OCI-LY1 (cell line): Measurements from ENCODE around the gene WNK2.
A peak's percentile ranks its signal among the peaks of the same experiment; 100 is the strongest.
"Not testable (repeated sequence)": the region's sequence is repeated elsewhere in the genome, so short reads cannot be mapped to it uniquely, and the experiment has no call there.

Source experiments
- H2AFZ ChIP-seq: fragments of 200-600 bp; sonication (generic), shearing (Covaris generic); 2 replicates; pipeline ENCODE4 v1.6.0; 2014; ENCODE audit warnings: antibody characterized with exemption, mild to moderate bottlenecking, low read length
- H3F3A ChIP-seq: fragments of 200-600 bp; sonication (generic), shearing (Covaris generic); 2 replicates; pipeline ENCODE4 v1.6.0; 2014; ENCODE audit warnings: mild to moderate bottlenecking, antibody characterized with exemption, low read length, moderate library complexity; ENCODE audit not compliant: insufficient read depth
- H3K27ac ChIP-seq: fragments of 200-600 bp; sonication (generic); 2 replicates; pipeline ENCODE4 v1.5.1; 2014; ENCODE audit warnings: low read length, mixed run types, mild to moderate bottlenecking, low read depth; ENCODE audit not compliant: poor library complexity, severe bottlenecking
- H3K27me3 ChIP-seq: fragments of 200-600 bp; sonication (generic); 2 replicates; pipeline ENCODE4 v1.6.0; 2014; ENCODE audit warnings: antibody characterized with exemption, mild to moderate bottlenecking, low read length, moderate library complexity; ENCODE audit not compliant: insufficient read depth
- H3K36me3 ChIP-seq: fragments of 200-600 bp; sonication (generic); 2 replicates; pipeline ENCODE4 v1.6.1; 2014; ENCODE audit warnings: mild to moderate bottlenecking, antibody characterized with exemption, low read length, moderate library complexity, mixed read lengths; ENCODE audit not compliant: insufficient read depth
- H3K4me1 ChIP-seq: fragments of 200-600 bp; sonication (generic); 2 replicates; pipeline ENCODE4 v1.5.1; 2014; ENCODE audit warnings: mild to moderate bottlenecking, low read length, moderate library complexity; ENCODE audit not compliant: insufficient read depth, severe bottlenecking
- H3K4me2 ChIP-seq: fragments of 200-600 bp; sonication (generic), shearing (Covaris generic); 2 replicates; pipeline ENCODE4 v1.6.1; 2014; ENCODE audit warnings: low read length
- H3K4me3 ChIP-seq: fragments of 200-600 bp; sonication (generic); 2 replicates; pipeline ENCODE4 v1.5.1; 2014; ENCODE audit warnings: low read length, low read depth, mild to moderate bottlenecking, mixed read lengths; ENCODE audit not compliant: poor library complexity, severe bottlenecking
- H3K79me2 ChIP-seq: fragments of 200-600 bp; shearing (Covaris generic); 2 replicates; pipeline ENCODE4 v1.6.1; 2016; ENCODE audit warnings: mixed run types, low read length, mixed read lengths; ENCODE audit not compliant: insufficient read depth
- H3K9ac ChIP-seq: fragments of 200-600 bp; sonication (generic), shearing (Covaris generic); 2 replicates; pipeline ENCODE4 v1.6.1; 2014; ENCODE audit warnings: mild to moderate bottlenecking, low read length, mixed read lengths
- H3K9me2 ChIP-seq: fragments of 200-600 bp; sonication (generic), shearing (Covaris generic); 2 replicates; pipeline ENCODE4 v1.6.1; 2014; ENCODE audit warnings: low read depth, mild to moderate bottlenecking, low read length, mixed read lengths
- H3K9me3 ChIP-seq: fragments of 200-600 bp; shearing (Covaris generic); 2 replicates; pipeline ENCODE4 v1.6.1; 2014; ENCODE audit warnings: low read length, mixed read lengths
- H4K20me1 ChIP-seq: fragments of 200-600 bp; sonication (generic), shearing (Covaris generic); 2 replicates; pipeline ENCODE4 v1.6.0; 2016; ENCODE audit warnings: mild to moderate bottlenecking, low read length; ENCODE audit not compliant: insufficient read depth
- CTCF ChIP-seq: fragments of 200-600 bp; sonication (generic), shearing (Covaris generic); IDR thresholded peaks from 2 replicates; pipeline ENCODE4 v1.5.1; 2017; ENCODE audit warnings: mild to moderate bottlenecking, antibody characterized with exemption, low read length, moderate library complexity, mixed read lengths
- EZH2 ChIP-seq: fragments of 200-600 bp; sonication (generic), shearing (Covaris generic); IDR thresholded peaks from 2 replicates; pipeline ENCODE4 v1.8.0; 2017; ENCODE audit warnings: borderline replicate concordance, mixed run types, mild to moderate bottlenecking, antibody characterized with exemption, low read length, moderate library complexity, mixed read lengths

Gene WNK2

GRCh38 chr9:93343663-93344062 lies 159.7 kb downstream of the WNK2 start:
- TF ChIP-seq EZH2: no peak
- no peak for TF ChIP-seq CTCF
- no peaks in the 10 kb centered on the region; the same call in 1 of the 2 replicates for H3K36me3 ChIP-seq
- H3F3A ChIP-seq: no peaks in the 10 kb centered on the region
- H2AFZ ChIP-seq: peak overlapping the region; percentile 46; the same call in 1 of the 2 replicates
- peak overlapping the region; percentile 15; the same call in 1 of the 2 replicates for H3K4me2 ChIP-seq
- no peaks in the 10 kb centered on the region; the same call in 1 of the 2 replicates for H3K27me3 ChIP-seq
- H3K79me2 ChIP-seq: no peaks in the 10 kb centered on the region
- no peak overlapping the region for H3K27ac ChIP-seq
- H3K9me2 ChIP-seq: no peaks in the 10 kb centered on the region
- peaks cover 3% of the 10 kb centered on the region; the same call in 1 of the 2 replicates for H3K9me3 ChIP-seq
- H4K20me1 ChIP-seq: no peaks in the 10 kb centered on the region
- H3K4me3 ChIP-seq: no peak overlapping the region
- H3K4me1 ChIP-seq: peaks cover 11% of the 10 kb centered on the region
- peak overlapping the region; percentile 9; the same call in 1 of the 2 replicates for H3K9ac ChIP-seq

- H3K4me1 ChIP-seq: peaks cover 11% of the 10 kb centered on the region
- H3K9me2 ChIP-seq: no peaks in the 10 kb centered on the region
- no peaks in the 10 kb centered on the region for H3F3A ChIP-seq
- H3K9ac ChIP-seq: no peak overlapping the region
- H3K4me2 ChIP-seq: no peak overlapping the region
- H4K20me1 ChIP-seq: no peaks in the 10 kb centered on the region
- no peaks in the 10 kb centered on the region for H3K27me3 ChIP-seq
- no peaks in the 10 kb centered on the region for H3K36me3 ChIP-seq
- no peak overlapping the region for H3K4me3 ChIP-seq
- H3K79me2 ChIP-seq: no peaks in the 10 kb centered on the region
- H2AFZ ChIP-seq: no peak overlapping the region
- H3K9me3 ChIP-seq: no peaks in the 10 kb centered on the region
- no peak for TF ChIP-seq CTCF
- TF ChIP-seq EZH2: no peak
- H3K27ac ChIP-seq: no peak overlapping the region
These were observed 161.8 kb downstream of the WNK2 start for GRCh38 chr9:93345643-93346230.

- H3K9me3 ChIP-seq: no peaks in the 10 kb centered on the region
- H3K9ac ChIP-seq: no peak overlapping the region
- H3K79me2 ChIP-seq: no peaks in the 10 kb centered on the region
- no peak overlapping the region for H3K27ac ChIP-seq
- no peaks in the 10 kb centered on the region for H3K9me2 ChIP-seq
- H3K4me1 ChIP-seq: peaks cover 11% of the 10 kb centered on the region
- no peak overlapping the region for H3K4me2 ChIP-seq
- H3K27me3 ChIP-seq: no peaks in the 10 kb centered on the region
- no peaks in the 10 kb centered on the region for H3K36me3 ChIP-seq
- H3F3A ChIP-seq: no peaks in the 10 kb centered on the region
- no peak for TF ChIP-seq CTCF
- TF ChIP-seq EZH2: no peak
- no peak overlapping the region for H3K4me3 ChIP-seq
- H4K20me1 ChIP-seq: no peaks in the 10 kb centered on the region
- H2AFZ ChIP-seq: no peak overlapping the region
These were observed 162.5 kb downstream of the WNK2 start for GRCh38 chr9:93346231-93347112.

- not testable (repeated sequence) for H3K27ac ChIP-seq, H3K9ac ChIP-seq, H4K20me1 ChIP-seq, H3K79me2 ChIP-seq, H3K9me3 ChIP-seq, H3K9me2 ChIP-seq, H3K27me3 ChIP-seq, H3K4me3 ChIP-seq, H2AFZ ChIP-seq, H3K36me3 ChIP-seq, H3F3A ChIP-seq, H3K4me2 ChIP-seq
- H3K4me1 ChIP-seq: peaks cover 11% of the 10 kb centered on the region
These were observed 163.5 kb downstream of the WNK2 start for GRCh38 chr9:93347371-93347975.
